ENCODE data around the gene LDHAL6A.

The LDHAL6A gene

GRCh38 chr11:18524248-18524647, 68.6 kb downstream of the LDHAL6A start:
- TF ChIP-seq, protein P1, sequence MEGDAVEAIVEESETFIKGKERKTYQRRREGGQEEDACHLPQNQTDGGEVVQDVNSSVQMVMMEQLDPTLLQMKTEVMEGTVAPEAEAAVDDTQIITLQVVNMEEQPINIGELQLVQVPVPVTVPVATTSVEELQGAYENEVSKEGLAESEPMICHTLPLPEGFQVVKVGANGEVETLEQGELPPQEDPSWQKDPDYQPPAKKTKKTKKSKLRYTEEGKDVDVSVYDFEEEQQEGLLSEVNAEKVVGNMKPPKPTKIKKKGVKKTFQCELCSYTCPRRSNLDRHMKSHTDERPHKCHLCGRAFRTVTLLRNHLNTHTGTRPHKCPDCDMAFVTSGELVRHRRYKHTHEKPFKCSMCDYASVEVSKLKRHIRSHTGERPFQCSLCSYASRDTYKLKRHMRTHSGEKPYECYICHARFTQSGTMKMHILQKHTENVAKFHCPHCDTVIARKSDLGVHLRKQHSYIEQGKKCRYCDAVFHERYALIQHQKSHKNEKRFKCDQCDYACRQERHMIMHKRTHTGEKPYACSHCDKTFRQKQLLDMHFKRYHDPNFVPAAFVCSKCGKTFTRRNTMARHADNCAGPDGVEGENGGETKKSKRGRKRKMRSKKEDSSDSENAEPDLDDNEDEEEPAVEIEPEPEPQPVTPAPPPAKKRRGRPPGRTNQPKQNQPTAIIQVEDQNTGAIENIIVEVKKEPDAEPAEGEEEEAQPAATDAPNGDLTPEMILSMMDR (IDR thresholded peaks at IDR 0.05; ENCODE audit: insufficient read depth, missing control alignments) = no peak
- no peak for DNase-seq (ENCODE audit: insufficient read length, low spot score)
- FAIRE-seq = no peak

DNA sequence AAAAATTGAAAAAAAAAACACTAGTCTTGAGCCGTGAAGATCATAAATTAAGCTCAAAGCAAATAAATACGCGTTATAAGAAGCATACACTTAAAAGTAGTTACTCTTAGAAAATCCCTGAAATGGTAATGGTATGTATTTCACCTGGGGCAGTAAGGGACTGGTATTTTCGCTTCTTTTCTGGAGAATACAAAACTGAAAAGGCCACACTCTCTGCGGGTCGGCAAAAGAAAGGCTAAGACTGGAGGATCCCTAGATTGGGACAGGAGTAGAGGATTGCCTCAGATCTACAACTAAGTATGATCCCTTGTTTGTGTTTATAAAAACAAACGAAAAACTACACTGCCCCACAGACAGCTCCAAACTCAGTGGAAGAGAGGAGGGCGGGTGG, 70.5 kb downstream of the LDHAL6A start:
- TF ChIP-seq, protein P1 (IDR thresholded peaks at IDR 0.05; ENCODE audit: insufficient read depth, missing control alignments) = no peak
- FAIRE-seq (no peak), DNase-seq (ENCODE audit: insufficient read length, low spot score) (no peak)

DNA sequence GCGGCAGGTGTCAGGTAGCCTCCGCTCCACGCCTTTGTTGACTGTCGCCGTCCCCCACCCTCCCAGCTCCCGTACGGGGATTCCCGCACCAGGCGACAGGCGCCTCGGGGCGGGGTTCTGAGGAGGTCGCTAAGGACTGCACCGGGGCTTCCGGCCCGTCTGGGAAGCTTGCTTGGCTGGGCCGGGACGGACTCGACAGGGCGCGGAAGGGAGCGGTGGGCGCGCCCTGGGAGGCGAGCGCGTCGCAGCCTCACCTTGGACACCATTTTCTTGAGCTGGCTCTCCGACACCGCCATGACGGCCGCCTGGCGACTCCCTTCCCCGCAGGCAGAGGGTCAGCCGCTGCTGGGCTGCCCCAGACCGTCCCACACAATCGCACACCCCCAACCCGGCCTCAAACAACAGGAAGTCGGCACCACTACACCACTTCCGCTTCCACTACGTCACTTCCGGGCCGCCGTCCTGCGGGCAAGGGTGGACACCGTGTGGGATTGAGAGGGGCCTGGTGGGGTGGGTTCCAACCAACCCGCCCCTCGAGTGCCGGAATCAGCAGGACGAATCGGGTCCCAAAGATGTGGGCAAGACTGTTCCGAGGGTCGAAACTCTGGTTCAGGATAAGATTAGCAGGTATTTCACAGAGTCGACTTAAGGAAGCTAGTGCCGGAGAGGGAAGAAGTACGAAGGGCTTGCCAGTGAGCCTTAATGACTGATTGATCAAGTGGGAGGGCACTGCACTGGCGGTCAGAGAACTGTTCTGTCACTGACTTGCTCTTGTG, 71.1 kb downstream of the LDHAL6A start, which contains the start of gene TSG101:
TSG101 (minus strand) TSS at position 422 of the 776 bp plus-strand sequence; CDS start at position 296, 126 bp downstream.
- DNase-seq (ENCODE audit: insufficient read length, low spot score) (peak; percentile 82), FAIRE-seq (no peak)
- TF ChIP-seq, protein P1 (IDR thresholded peaks at IDR 0.05; ENCODE audit: insufficient read depth, missing control alignments) = no peak

DNA sequence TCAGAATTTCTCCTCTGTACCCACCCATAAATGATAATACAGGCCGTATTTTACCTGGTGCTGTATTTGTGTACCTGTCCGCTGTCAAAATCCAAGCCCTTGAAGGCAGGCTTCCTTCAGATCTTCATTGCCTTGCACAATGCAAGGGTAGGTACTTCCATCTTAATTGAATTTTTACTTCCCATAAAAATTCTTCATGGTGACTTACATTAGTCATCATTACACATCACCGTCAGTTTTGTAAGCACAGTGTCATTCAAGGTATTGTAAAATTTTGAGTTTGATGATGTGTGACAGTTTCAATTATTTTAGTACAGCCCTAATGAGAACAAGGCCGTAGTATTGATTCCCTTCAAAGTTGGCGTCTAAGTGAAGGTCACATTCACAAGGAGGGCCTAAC, 71.9 kb downstream of the LDHAL6A start:
- DNase-seq (ENCODE audit: insufficient read length, low spot score) (no peak), FAIRE-seq (no peak)
- TF ChIP-seq, protein P1 (IDR thresholded peaks at IDR 0.05; ENCODE audit: insufficient read depth, missing control alignments) = no peak

Measured in D721Med (cell line).